GM19238 (cell line): ENCODE data around the gene ARHGAP29.

Experiments
- DNase-seq: peaks from one replicate; pipeline ENCODE4 v3.0.0; 2011; ENCODE audit warnings: low spot score; ENCODE audit not compliant: insufficient read length

Gene ARHGAP29

DNA sequence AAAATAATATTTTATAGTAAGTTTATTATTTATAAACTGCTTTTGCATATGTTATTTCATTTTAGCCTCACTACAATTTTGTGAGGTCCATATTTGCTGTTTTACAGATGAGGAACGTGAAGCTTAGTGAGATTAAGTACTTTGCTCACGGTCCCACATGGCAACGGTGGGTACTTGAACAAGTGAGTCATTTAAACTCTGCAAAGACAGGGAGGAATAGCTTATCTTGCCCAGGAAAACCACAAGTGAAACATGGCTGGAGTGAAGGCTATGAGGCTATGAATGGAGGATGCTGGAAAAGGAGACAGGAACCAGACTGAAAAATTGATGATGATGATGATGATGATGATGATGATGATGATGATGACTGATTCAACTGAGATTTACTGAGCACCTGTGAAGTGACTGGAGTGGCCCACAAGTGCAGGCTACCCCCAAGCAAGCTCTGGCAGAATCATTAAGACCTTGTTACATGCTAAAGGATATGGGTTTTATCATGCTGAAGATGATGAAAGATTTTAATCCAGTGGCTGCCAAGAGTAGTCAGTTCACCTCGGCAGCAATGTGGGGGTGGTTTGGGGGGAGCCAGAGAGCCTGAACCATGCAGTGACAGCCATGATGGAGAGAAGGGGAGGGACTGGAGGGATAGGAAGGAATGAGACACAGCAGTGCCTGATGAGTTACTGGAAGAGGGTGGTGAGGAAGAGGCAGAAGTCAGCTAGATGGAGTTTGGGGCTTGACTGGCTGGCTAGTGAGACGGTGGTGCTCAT, 115.0 kb downstream of the ARHGAP29 start:
- no peak for DNase-seq
